HEK293 (cell line): ENCODE measurements around the gene VSTM2B.
A peak's percentile ranks its signal among the peaks of the same experiment; 100 is the strongest.

Experiments used
- GFI1B ChIP-seq: fragments of 450-650 bp; formaldehyde crosslinking; IDR thresholded peaks from 2 replicates; pipeline ENCODE4 v1.5.1; 2016; ENCODE audit warnings: missing biosample characterization, missing genetic modification characterization
- HOXD13 ChIP-seq: sonication (generic); formaldehyde crosslinking; IDR thresholded peaks from 2 replicates; pipeline ENCODE4 v1.8.0; 2022; ENCODE audit warnings: missing genetic modification reagents, borderline replicate concordance
- KLF10 ChIP-seq: fragments of 450-650 bp; IDR thresholded peaks from 2 replicates; pipeline ENCODE4 v1.5.1; 2018; ENCODE audit warnings: missing biosample characterization, mild to moderate bottlenecking, missing genetic modification characterization
- KLF9 ChIP-seq: fragments of 450-650 bp; formaldehyde crosslinking; IDR thresholded peaks from 2 replicates; pipeline ENCODE4 v1.5.1; 2016; ENCODE audit warnings: missing biosample characterization, missing genetic modification characterization, low read depth
- MZF1 ChIP-seq: fragments of 450-650 bp; formaldehyde crosslinking; IDR thresholded peaks from 2 replicates; pipeline ENCODE4 v1.5.1; 2017; ENCODE audit warnings: missing biosample characterization, missing genetic modification characterization, borderline replicate concordance
- OVOL3 ChIP-seq: fragments of 450-650 bp; formaldehyde crosslinking; IDR thresholded peaks from 2 replicates; pipeline ENCODE4 v1.5.1; 2016; ENCODE audit warnings: missing biosample characterization, missing genetic modification characterization
- RBAK ChIP-seq: fragments of 450-650 bp; formaldehyde crosslinking; IDR thresholded peaks from 2 replicates; pipeline ENCODE4 v1.5.1; 2016; ENCODE audit warnings: missing biosample characterization, missing genetic modification characterization
- REPIN1 ChIP-seq: fragments of 450-650 bp; formaldehyde crosslinking; IDR thresholded peaks from 2 replicates; pipeline ENCODE4 v1.5.1; 2017; ENCODE audit warnings: missing biosample characterization, missing genetic modification characterization, low read depth
- TCF7L2 ChIP-seq: IDR thresholded peaks from 2 replicates; pipeline ENCODE4 v1.6.1; 2011; ENCODE audit warnings: low read depth, mild to moderate bottlenecking, inconsistent platforms, low read length, moderate library complexity, borderline replicate concordance
- WT1 ChIP-seq: fragments of 450-650 bp; formaldehyde crosslinking; IDR thresholded peaks from 2 replicates; pipeline ENCODE4 v1.5.1; 2016; ENCODE audit warnings: missing biosample characterization, missing genetic modification characterization
- ZBTB8A ChIP-seq: fragments of 450-650 bp; formaldehyde crosslinking; IDR thresholded peaks from 2 replicates; pipeline ENCODE4 v1.5.1; 2016; ENCODE audit warnings: missing biosample characterization, missing genetic modification characterization
- ZFP41 ChIP-seq: fragments of 450-650 bp; formaldehyde crosslinking; IDR thresholded peaks from 2 replicates; pipeline ENCODE4 v1.5.1; 2016; ENCODE audit warnings: missing biosample characterization, missing genetic modification characterization, borderline replicate concordance
- ZNF121 ChIP-seq: fragments of 450-650 bp; formaldehyde crosslinking; IDR thresholded peaks from 2 replicates; pipeline ENCODE4 v1.5.1; 2016; ENCODE audit warnings: missing biosample characterization, missing genetic modification characterization
- ZNF140 ChIP-seq: fragments of 450-650 bp; formaldehyde crosslinking; IDR thresholded peaks from 2 replicates; pipeline ENCODE4 v1.5.1; 2016; ENCODE audit warnings: missing biosample characterization, missing genetic modification characterization
- ZNF221 ChIP-seq: fragments of 450-650 bp; formaldehyde crosslinking; IDR thresholded peaks from 2 replicates; pipeline ENCODE4 v1.5.1; 2017; ENCODE audit warnings: missing biosample characterization, missing genetic modification characterization, borderline replicate concordance
- ZNF274 ChIP-seq, 2 experiments: fragments of 200-500 bp in 1 of 2; fragments of 450-650 bp in 1 of 2; sonication (Bioruptor generic) in 1 of 2; formaldehyde crosslinking in 1 of 2; IDR thresholded peaks; 2 replicates each; pipeline versions ENCODE4 v1.5.1 to v1.6.1; 2014 to 2016; ENCODE audit warnings: borderline replicate concordance in 1 of 2, inconsistent platforms in 1 of 2, low read length in 1 of 2, missing biosample characterization in 1 of 2, missing genetic modification characterization in 1 of 2
- ZNF292 ChIP-seq: fragments of 450-650 bp; formaldehyde crosslinking; IDR thresholded peaks from 2 replicates; pipeline ENCODE4 v1.5.1; 2016; ENCODE audit warnings: low read depth, missing biosample characterization, missing genetic modification characterization, borderline replicate concordance
- ZNF335 ChIP-seq: fragments of 450-650 bp; formaldehyde crosslinking; conservative IDR thresholded peaks from 2 replicates; pipeline ENCODE4 v1.5.1; 2016; ENCODE audit warnings: missing biosample characterization, missing genetic modification characterization
- ZNF341 ChIP-seq: fragments of 450-650 bp; formaldehyde crosslinking; IDR thresholded peaks from 2 replicates; pipeline ENCODE4; 2016; ENCODE audit warnings: low read depth, missing biosample characterization, missing genetic modification characterization
- ZNF473 ChIP-seq: fragments of 450-650 bp; formaldehyde crosslinking; IDR thresholded peaks from 2 replicates; pipeline ENCODE4 v1.5.1; 2017; ENCODE audit warnings: missing biosample characterization, missing genetic modification characterization
- ZNF510 ChIP-seq: fragments of 450-650 bp; formaldehyde crosslinking; IDR thresholded peaks from 2 replicates; pipeline ENCODE4 v1.5.1; 2018; ENCODE audit warnings: mild to moderate bottlenecking, missing genetic modification characterization, missing biosample characterization; ENCODE audit not compliant: insufficient replicate concordance
- ZNF624 ChIP-seq: fragments of 450-650 bp; formaldehyde crosslinking; IDR thresholded peaks from 2 replicates; pipeline ENCODE4 v1.5.1; 2017; ENCODE audit warnings: missing biosample characterization, missing genetic modification characterization
- TF ChIP-seq, protein P1 (sequence below): fragments of 450-650 bp; formaldehyde crosslinking; IDR thresholded peaks from 2 replicates; pipeline ENCODE4 v1.5.1; 2016; ENCODE audit warnings: missing biosample characterization, missing genetic modification characterization
- TF ChIP-seq, protein P2 (sequence below): fragments of 450-650 bp; formaldehyde crosslinking; IDR thresholded peaks from 2 replicates; pipeline ENCODE4 v1.5.1; 2016; ENCODE audit warnings: missing biosample characterization, missing genetic modification characterization
- TF ChIP-seq, protein P3 (sequence below): fragments of 450-650 bp; formaldehyde crosslinking; IDR thresholded peaks from 2 replicates; pipeline ENCODE4 v1.5.1; 2016; ENCODE audit warnings: missing biosample characterization, missing genetic modification characterization, low read depth
- TF ChIP-seq, protein P4 (sequence below): fragments of 450-650 bp; formaldehyde crosslinking; IDR thresholded peaks from 2 replicates; pipeline ENCODE4 v1.5.1; 2016; ENCODE audit warnings: missing biosample characterization, missing genetic modification characterization
- TF ChIP-seq, protein P5 (sequence below): fragments of 450-650 bp; formaldehyde crosslinking; IDR thresholded peaks from 2 replicates; pipeline ENCODE4 v1.5.1; 2017; ENCODE audit warnings: missing biosample characterization, missing genetic modification characterization
- TF ChIP-seq, protein P6 (sequence below): fragments of 450-650 bp; formaldehyde crosslinking; IDR thresholded peaks from 2 replicates; pipeline ENCODE4 v1.5.1; 2016; ENCODE audit warnings: missing biosample characterization, missing genetic modification characterization

VSTM2B gene

DNA sequence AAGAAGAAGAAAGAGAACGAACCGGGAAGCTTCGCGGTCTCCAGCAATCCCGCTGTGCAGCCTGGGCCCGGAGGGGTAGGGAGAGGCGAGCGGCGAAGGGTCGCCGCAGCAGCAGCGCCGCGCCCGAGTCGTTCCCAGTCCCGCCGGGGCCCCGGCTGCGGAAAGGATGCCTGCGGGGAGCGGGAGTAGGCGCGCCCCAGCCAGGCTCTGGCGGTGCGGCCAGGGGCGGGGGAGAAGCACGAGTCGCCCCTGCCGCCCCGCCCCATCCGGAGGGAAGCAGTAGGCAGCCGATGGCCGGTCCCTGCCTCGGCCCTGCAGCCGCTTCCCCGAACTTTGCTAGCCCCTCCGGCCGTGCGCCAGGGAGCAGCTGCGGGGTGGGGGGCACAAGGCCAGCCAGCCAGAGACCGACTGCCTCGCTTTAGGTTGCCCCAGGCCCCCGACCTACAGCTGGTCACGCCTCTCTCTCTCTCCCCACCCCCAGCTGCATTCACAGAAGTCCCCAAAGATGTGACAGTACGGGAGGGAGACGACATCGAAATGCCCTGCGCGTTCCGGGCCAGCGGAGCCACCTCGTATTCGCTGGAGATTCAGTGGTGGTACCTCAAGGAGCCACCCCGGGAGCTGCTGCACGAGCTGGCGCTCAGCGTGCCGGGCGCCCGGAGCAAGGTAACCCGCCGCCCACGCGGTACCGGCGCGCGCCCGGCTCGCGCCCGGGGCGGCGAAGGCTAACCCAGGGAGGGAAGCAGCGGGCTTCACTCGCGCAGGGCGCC, 1.1 kb downstream of the VSTM2B start (continued):
- TF ChIP-seq, protein P1, sequence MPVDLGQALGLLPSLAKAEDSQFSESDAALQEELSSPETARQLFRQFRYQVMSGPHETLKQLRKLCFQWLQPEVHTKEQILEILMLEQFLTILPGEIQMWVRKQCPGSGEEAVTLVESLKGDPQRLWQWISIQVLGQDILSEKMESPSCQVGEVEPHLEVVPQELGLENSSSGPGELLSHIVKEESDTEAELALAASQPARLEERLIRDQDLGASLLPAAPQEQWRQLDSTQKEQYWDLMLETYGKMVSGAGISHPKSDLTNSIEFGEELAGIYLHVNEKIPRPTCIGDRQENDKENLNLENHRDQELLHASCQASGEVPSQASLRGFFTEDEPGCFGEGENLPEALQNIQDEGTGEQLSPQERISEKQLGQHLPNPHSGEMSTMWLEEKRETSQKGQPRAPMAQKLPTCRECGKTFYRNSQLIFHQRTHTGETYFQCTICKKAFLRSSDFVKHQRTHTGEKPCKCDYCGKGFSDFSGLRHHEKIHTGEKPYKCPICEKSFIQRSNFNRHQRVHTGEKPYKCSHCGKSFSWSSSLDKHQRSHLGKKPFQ = no peak
- TF ChIP-seq, protein P2, sequence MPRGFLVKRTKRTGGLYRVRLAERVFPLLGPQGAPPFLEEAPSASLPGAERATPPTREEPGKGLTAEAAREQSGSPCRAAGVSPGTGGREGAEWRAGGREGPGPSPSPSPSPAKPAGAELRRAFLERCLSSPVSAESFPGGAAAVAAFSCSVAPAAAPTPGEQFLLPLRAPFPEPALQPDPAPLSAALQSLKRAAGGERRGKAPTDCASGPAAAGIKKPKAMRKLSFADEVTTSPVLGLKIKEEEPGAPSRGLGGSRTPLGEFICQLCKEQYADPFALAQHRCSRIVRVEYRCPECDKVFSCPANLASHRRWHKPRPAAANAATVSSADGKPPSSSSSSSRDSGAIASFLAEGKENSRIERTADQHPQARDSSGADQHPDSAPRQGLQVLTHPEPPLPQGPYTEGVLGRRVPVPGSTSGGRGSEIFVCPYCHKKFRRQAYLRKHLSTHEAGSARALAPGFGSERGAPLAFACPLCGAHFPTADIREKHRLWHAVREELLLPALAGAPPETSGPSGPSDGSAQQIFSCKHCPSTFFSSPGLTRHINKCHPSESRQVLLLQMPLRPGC (tag by site-specific recombination) = no peak
- TF ChIP-seq ZNF274 (IDR thresholded peaks at IDR 0.05; ENCODE audit: low read length) = no peak
- no peak for TF ChIP-seq ZNF274 (tag by site-specific recombination; IDR thresholded peaks at IDR 0.05; ENCODE audit: borderline replicate concordance)
- peak; percentile 99 for TF ChIP-seq ZNF335 (tag by site-specific recombination)
- no peak for TF ChIP-seq ZFP41 (tag by site-specific recombination)
- peak; percentile 65 for TF ChIP-seq ZNF341 (tag by site-specific recombination)
- TF ChIP-seq KLF10 (tag by site-specific recombination) = no peak; the same call in 1 of the 2 replicates
- no peak for TF ChIP-seq TCF7L2
- no peak for TF ChIP-seq ZNF510 (tag by site-specific recombination)
- TF ChIP-seq ZNF624 (tag by site-specific recombination) = no peak
- TF ChIP-seq, protein P3, sequence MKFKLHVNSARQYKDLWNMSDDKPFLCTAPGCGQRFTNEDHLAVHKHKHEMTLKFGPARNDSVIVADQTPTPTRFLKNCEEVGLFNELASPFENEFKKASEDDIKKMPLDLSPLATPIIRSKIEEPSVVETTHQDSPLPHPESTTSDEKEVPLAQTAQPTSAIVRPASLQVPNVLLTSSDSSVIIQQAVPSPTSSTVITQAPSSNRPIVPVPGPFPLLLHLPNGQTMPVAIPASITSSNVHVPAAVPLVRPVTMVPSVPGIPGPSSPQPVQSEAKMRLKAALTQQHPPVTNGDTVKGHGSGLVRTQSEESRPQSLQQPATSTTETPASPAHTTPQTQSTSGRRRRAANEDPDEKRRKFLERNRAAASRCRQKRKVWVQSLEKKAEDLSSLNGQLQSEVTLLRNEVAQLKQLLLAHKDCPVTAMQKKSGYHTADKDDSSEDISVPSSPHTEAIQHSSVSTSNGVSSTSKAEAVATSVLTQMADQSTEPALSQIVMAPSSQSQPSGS (tag by site-specific recombination) = no peak
- TF ChIP-seq ZNF221 (tag by site-specific recombination) = no peak
- TF ChIP-seq, protein P4, sequence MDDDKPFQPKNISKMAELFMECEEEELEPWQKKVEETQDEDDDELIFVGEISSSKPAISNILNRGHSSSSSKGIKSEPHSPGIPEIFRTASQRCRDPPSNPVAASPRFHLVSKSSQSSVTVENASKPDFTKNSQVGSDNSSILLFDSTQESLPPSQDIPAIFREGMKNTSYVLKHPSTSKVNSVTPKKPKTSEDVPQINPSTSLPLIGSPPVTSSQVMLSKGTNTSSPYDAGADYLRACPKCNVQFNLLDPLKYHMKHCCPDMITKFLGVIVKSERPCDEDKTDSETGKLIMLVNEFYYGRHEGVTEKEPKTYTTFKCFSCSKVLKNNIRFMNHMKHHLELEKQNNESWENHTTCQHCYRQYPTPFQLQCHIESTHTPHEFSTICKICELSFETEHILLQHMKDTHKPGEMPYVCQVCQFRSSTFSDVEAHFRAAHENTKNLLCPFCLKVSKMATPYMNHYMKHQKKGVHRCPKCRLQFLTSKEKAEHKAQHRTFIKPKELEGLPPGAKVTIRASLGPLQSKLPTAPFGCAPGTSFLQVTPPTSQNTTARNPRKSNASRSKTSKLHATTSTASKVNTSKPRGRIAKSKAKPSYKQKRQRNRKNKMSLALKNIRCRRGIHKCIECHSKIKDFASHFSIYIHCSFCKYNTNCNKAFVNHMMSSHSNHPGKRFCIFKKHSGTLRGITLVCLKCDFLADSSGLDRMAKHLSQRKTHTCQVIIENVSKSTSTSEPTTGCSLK (tag by site-specific recombination) = no peak
- TF ChIP-seq KLF9 = no peak
- no peak for TF ChIP-seq ZNF473 (tag by site-specific recombination)
- 0 out of 2 replicates have a peak, but pooled peaks have one; percentile 81 for TF ChIP-seq REPIN1 (tag by site-specific recombination)
- TF ChIP-seq ZNF292 = no peak
- TF ChIP-seq OVOL3 (tag by site-specific recombination) = no peak
- TF ChIP-seq ZNF140 (tag by site-specific recombination) = no peak
- peak; percentile 68; the same call in 1 of the 2 replicates for TF ChIP-seq MZF1 (tag by site-specific recombination)
- no peak for TF ChIP-seq ZNF121 (tag by site-specific recombination)
- TF ChIP-seq, protein P5, sequence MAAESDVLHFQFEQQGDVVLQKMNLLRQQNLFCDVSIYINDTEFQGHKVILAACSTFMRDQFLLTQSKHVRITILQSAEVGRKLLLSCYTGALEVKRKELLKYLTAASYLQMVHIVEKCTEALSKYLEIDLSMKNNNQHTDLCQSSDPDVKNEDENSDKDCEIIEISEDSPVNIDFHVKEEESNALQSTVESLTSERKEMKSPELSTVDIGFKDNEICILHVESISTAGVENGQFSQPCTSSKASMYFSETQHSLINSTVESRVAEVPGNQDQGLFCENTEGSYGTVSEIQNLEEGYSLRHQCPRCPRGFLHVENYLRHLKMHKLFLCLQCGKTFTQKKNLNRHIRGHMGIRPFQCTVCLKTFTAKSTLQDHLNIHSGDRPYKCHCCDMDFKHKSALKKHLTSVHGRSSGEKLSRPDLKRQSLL (tag by site-specific recombination) = no peak
- no peak for TF ChIP-seq RBAK (tag by site-specific recombination)
- TF ChIP-seq ZBTB8A (tag by site-specific recombination) = peak; percentile 98
- TF ChIP-seq WT1 (tag by site-specific recombination) = no peak; the same call in 1 of the 2 replicates
- TF ChIP-seq, protein P6, sequence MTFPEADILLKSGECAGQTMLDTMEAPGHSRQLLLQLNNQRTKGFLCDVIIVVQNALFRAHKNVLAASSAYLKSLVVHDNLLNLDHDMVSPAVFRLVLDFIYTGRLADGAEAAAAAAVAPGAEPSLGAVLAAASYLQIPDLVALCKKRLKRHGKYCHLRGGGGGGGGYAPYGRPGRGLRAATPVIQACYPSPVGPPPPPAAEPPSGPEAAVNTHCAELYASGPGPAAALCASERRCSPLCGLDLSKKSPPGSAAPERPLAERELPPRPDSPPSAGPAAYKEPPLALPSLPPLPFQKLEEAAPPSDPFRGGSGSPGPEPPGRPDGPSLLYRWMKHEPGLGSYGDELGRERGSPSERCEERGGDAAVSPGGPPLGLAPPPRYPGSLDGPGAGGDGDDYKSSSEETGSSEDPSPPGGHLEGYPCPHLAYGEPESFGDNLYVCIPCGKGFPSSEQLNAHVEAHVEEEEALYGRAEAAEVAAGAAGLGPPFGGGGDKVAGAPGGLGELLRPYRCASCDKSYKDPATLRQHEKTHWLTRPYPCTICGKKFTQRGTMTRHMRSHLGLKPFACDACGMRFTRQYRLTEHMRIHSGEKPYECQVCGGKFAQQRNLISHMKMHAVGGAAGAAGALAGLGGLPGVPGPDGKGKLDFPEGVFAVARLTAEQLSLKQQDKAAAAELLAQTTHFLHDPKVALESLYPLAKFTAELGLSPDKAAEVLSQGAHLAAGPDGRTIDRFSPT = 0 out of 2 replicates have a peak, but pooled peaks have one; percentile 35
- TF ChIP-seq HOXD13 (CRISPR knock-in tag) = no peak
- no peak for TF ChIP-seq GFI1B (tag by site-specific recombination)
